Mesendoderm (in vitro differentiated cells): ENCODE results near the gene OMA1.

ENCODE experiments used
- DNase-seq: peaks from one replicate; pipeline ENCODE4 v3.0.0; 2013
- H2AK5ac ChIP-seq: 2 replicates; pipeline ENCODE4 v1.6.1; 2013; ENCODE audit warnings: low read length, inconsistent platforms
- H2BK120ac ChIP-seq: 2 replicates; pipeline ENCODE4 v1.6.1; 2013; ENCODE audit warnings: low read depth, mild to moderate bottlenecking, low read length, moderate library complexity, mixed read lengths
- H2BK15ac ChIP-seq: replicated peaks from 2 replicates; pipeline ENCODE4 v1.6.1; 2013; ENCODE audit warnings: low read depth, mild to moderate bottlenecking, moderate library complexity
- H2BK5ac ChIP-seq: 2 replicates; pipeline ENCODE4 v1.6.1; 2013; ENCODE audit warnings: low read length, inconsistent platforms
- H3K18ac ChIP-seq: 2 replicates; pipeline ENCODE4 v1.6.1; 2013; ENCODE audit warnings: mild to moderate bottlenecking, low read length, mixed read lengths
- H3K23ac ChIP-seq: one replicate; pipeline ENCODE4 v1.6.1; 2013; ENCODE audit warnings: low read length
- H3K27ac ChIP-seq: 2 replicates; pipeline ENCODE4 v1.5.1; 2013; ENCODE audit warnings: low read depth, mild to moderate bottlenecking, inconsistent platforms, low read length, moderate library complexity
- H3K27me3 ChIP-seq: 2 replicates; pipeline ENCODE4 v1.6.1; 2013; ENCODE audit warnings: low read length, control low read depth, mild to moderate bottlenecking, inconsistent platforms; ENCODE audit not compliant: insufficient read depth, poor library complexity
- H3K36me3 ChIP-seq: 2 replicates; pipeline ENCODE4 v1.6.1; 2013; ENCODE audit warnings: low read length, inconsistent platforms; ENCODE audit not compliant: control insufficient read depth, insufficient read depth
- H3K4ac ChIP-seq: one replicate; pipeline ENCODE4 v1.6.1; 2013; ENCODE audit warnings: low read depth, mild to moderate bottlenecking, low read length, moderate library complexity
- H3K4me1 ChIP-seq: 2 replicates; pipeline ENCODE4 v1.6.1; 2013; ENCODE audit warnings: low read depth, low read length, inconsistent platforms; ENCODE audit not compliant: control insufficient read depth
- H3K4me2 ChIP-seq: 2 replicates; pipeline ENCODE4 v1.6.1; 2013; ENCODE audit warnings: low read length
- H3K4me3 ChIP-seq: 2 replicates; pipeline ENCODE4 v1.5.1; 2013; ENCODE audit warnings: mild to moderate bottlenecking, low read length
- H3K56ac ChIP-seq: one replicate; pipeline ENCODE4 v1.6.1; 2013; ENCODE audit warnings: low read length
- H3K79me1 ChIP-seq: 2 replicates; pipeline ENCODE4 v1.6.1; 2013; ENCODE audit warnings: low read length, inconsistent platforms
- H3K79me2 ChIP-seq: 2 replicates; pipeline ENCODE4 v1.6.1; 2013; ENCODE audit warnings: mild to moderate bottlenecking, low read length; ENCODE audit not compliant: control insufficient read depth, insufficient read depth
- H3K9ac ChIP-seq: 2 replicates; pipeline ENCODE4 v1.6.1; 2013; ENCODE audit warnings: low read length, inconsistent platforms
- H4K5ac ChIP-seq: one replicate; pipeline ENCODE4 v1.6.1; 2013; ENCODE audit warnings: low read length
- H4K8ac ChIP-seq: one replicate; pipeline ENCODE4 v1.6.1; 2013; ENCODE audit warnings: low read depth, mild to moderate bottlenecking, control low read depth, low read length, moderate library complexity
- WGBS: extraction: QIAGEN DNeasy Blood & Tissue Kit; methylation state at CpG from one replicate; pipeline ENCODE4 v1.1.7; 2013; ENCODE audit warnings: low lambda C conversion rate, missing lambda C conversion rate; ENCODE audit not compliant: insufficient coverage; ENCODE audit errors: extremely low coverage; 5-methylcytosine and 5-hydroxymethylcytosine counted together

OMA1 gene

DNA sequence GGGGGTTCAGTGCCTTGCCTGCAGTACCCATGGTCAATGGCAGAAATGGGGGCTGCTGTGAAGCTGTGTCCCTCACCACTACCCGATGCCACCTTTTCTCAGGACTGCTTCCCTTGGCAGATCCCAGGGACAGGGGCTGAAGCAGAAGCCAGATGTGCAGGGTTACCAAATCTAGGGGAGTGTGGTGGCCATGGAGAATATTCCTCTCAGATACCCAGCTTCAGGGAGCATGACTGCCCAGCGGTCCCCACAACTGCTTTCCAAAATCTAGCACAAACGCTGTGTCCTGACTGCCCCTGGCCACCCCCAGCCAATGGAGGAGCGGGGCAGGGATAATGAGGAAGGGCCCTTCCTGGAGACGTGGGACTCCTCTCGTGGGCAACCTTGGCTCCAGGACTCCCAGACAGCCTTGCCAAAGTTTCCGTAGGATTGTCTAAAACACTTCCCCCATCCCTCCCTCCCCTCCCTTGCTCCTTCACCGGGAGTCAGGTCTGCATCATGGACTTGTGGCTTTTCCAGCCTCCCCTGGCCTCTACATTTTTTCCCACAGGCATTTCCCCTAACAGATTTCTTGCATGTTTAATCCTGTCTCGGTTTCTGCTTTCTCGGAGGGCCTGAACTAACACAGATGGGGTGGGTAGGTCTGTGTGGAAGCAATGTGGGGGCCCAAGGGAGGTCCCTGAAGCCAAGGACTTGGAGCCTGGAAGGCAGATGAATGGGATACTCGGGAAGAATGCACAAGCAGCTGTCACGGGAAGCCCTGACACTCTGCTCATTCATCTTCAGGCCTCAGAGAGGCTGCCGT is 80.5 kb downstream of the OMA1 start:
- Histone ChIP-seq H2BK15ac (no peak overlapping the region), H3K36me3 (no peaks in the 10 kb centered on the region), H3K56ac (no peak overlapping the region), H3K27me3 (no peaks in the 10 kb centered on the region), H3K4ac (no peak overlapping the region), H3K79me1 (no peaks in the 10 kb centered on the region), H3K4me1 (no peaks in the 10 kb centered on the region), H3K9ac (no peak overlapping the region), H3K4me2 (no peak overlapping the region), H3K27ac (no peak overlapping the region), H3K79me2 (no peaks in the 10 kb centered on the region), H4K8ac (no peak overlapping the region), H3K18ac (no peak overlapping the region), H2BK120ac (no peak overlapping the region), H3K23ac (no peak overlapping the region), H4K5ac (no peak overlapping the region), H2AK5ac (no peak overlapping the region), H2BK5ac (no peak overlapping the region), H3K4me3 (no peak overlapping the region)
- no CpG with 5 or more reads among the region's 13 CpGs for WGBS
- no peak for DNase-seq

DNA sequence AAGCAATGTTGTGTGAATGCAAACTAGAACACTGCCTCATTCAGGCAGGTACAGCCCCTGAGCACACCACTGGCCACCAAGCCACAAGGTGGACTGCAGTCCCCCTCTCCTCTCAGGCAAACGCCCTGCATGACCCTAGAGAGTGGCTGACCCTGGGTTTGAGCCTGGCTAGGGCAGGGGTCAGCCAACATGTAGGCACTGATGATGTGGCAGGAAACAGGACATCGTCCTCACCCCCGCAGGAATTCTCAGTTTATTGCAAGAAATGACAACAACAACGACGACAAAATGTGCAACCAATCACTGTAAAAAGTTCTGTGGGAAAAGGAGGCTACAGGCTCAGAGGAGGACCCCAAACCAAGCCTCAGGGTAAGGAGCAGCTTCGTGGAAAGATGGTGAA is 81.3 kb downstream of the OMA1 start:
- Histone ChIP-seq H3K27ac (no peak overlapping the region), H3K23ac (no peak overlapping the region), H3K18ac (no peak overlapping the region), H3K79me1 (no peaks in the 10 kb centered on the region), H3K56ac (no peak overlapping the region), H4K8ac (no peak overlapping the region), H3K27me3 (no peaks in the 10 kb centered on the region), H2BK5ac (no peak overlapping the region), H2BK120ac (no peak overlapping the region), H2AK5ac (no peak overlapping the region), H4K5ac (no peak overlapping the region), H2BK15ac (no peak overlapping the region), H3K4ac (no peak overlapping the region), H3K4me1 (no peaks in the 10 kb centered on the region), H3K4me3 (no peak overlapping the region), H3K79me2 (no peaks in the 10 kb centered on the region), H3K4me2 (no peak overlapping the region), H3K36me3 (no peaks in the 10 kb centered on the region), H3K9ac (no peak overlapping the region)
- DNase-seq: no peak
- whole genome bisulfite sequencing: no CpG with 5 or more reads among the region's 6 CpGs

DNA sequence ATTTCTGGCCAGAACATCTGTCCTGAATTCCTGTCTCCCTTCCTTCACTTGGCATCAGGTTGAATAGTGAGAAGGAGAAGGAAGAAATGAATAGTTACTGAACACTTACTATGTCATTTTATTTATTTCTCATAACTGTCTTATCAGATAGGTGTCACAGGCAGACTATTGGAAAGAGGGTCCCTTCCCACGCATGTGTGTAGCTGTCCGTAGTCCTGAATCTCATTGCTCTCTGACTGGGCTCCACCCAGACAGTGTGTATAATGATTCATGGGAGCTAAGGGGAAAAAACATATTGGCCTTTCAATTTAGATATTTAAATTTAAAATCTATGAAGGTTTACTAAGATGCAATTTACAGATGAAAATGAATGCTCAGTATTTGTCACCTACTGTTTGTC is 86.1 kb downstream of the OMA1 start:
- Histone ChIP-seq H2AK5ac (no peak overlapping the region), H3K27me3 (no peaks in the 10 kb centered on the region), H3K79me1 (no peaks in the 10 kb centered on the region), H3K56ac (no peak overlapping the region), H3K9ac (no peak overlapping the region), H4K8ac (no peak overlapping the region), H3K4me3 (no peak overlapping the region), H3K18ac (no peak overlapping the region), H3K4me1 (no peaks in the 10 kb centered on the region), H3K23ac (no peak overlapping the region), H3K36me3 (no peaks in the 10 kb centered on the region), H3K4me2 (no peak overlapping the region), H2BK15ac (no peak overlapping the region), H3K4ac (no peak overlapping the region), H2BK120ac (no peak overlapping the region), H4K5ac (no peak overlapping the region), H2BK5ac (no peak overlapping the region), H3K27ac (no peak overlapping the region), H3K79me2 (no peaks in the 10 kb centered on the region)
- no CpG with 5 or more reads among the region's 2 CpGs for WGBS
- DNase-seq: no peak

DNA sequence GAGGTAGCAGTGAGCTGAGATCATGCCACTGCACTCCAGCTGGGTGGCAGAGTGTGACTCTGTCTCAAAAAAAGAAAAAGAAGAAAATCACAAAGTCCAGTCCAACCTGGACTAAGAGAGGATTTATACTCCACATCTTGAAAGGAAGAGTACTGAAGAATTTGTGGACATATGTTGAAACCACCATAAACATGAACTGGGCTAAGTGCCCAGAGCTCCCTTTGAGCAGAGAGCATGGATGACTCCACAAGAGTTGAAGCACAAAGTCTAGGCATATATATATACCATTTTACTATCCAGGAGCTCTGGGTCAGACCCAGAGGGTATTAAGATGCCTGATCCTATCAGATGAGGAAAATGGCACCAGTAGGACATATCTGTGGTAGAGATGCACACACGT is 86.6 kb downstream of the OMA1 start:
- H3K4me3 ChIP-seq: no peak overlapping the region
- WGBS: no CpG with 5 or more reads among the region's 1 CpG
- H2BK5ac ChIP-seq: no peak overlapping the region
- no peak overlapping the region for H3K4me2 ChIP-seq
- H4K8ac ChIP-seq: no peak overlapping the region
- H2AK5ac ChIP-seq: no peak overlapping the region
- no peak overlapping the region for H3K23ac ChIP-seq
- no peak overlapping the region for H2BK15ac ChIP-seq
- no peaks in the 10 kb centered on the region for H3K79me1 ChIP-seq
- no peak overlapping the region for H3K18ac ChIP-seq
- no peaks in the 10 kb centered on the region for H3K4me1 ChIP-seq
- H3K27me3 ChIP-seq: no peaks in the 10 kb centered on the region
- no peak overlapping the region for H3K27ac ChIP-seq
- no peaks in the 10 kb centered on the region for H3K36me3 ChIP-seq
- no peak overlapping the region for H3K56ac ChIP-seq
- H2BK120ac ChIP-seq: no peak overlapping the region
- H4K5ac ChIP-seq: no peak overlapping the region
- H3K9ac ChIP-seq: no peak overlapping the region
- DNase-seq: no peak
- no peak overlapping the region for H3K4ac ChIP-seq
- no peaks in the 10 kb centered on the region for H3K79me2 ChIP-seq

DNA sequence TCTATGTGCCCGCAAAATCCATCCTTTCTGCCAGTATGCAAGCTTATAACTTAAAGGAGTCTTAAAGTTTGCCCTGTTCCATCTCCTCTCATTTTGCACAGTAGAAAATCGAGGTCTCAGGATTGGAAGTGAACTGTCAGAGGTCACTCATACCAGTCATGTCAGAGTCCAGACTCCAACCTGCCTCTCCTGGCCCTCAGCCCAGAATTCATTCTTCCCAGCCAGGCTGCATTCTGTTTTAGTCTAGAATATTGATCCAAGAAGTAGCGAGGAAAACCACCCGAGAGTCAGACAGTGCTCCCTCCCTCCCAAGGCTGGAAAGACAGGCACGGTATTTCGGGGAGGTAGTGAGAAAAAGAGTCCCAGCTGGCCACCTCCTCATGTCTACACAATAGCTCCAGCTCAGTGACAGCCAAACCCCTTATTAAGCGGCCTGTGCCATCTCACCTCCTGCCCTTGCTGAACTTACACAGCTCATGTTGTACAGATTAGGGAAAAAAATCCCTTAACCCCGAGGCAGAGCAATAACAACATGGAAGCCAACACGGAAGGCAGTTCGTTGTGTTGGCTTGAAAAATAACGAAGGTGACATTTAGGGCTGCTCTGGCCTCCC is 89.4 kb downstream of the OMA1 start:
- Histone ChIP-seq H3K27ac (no peak overlapping the region), H2BK120ac (no peak overlapping the region), H4K5ac (no peak overlapping the region), H4K8ac (no peak overlapping the region), H3K56ac (no peak overlapping the region), H3K18ac (no peak overlapping the region), H3K4me1 (no peaks in the 10 kb centered on the region), H3K4ac (no peak overlapping the region), H3K23ac (no peak overlapping the region), H2AK5ac (no peak overlapping the region), H3K79me2 (no peaks in the 10 kb centered on the region), H3K9ac (no peak overlapping the region), H3K79me1 (no peaks in the 10 kb centered on the region), H2BK15ac (no peak overlapping the region), H3K4me2 (no peak overlapping the region), H2BK5ac (no peak overlapping the region), H3K27me3 (no peaks in the 10 kb centered on the region), H3K4me3 (no peak overlapping the region), H3K36me3 (no peaks in the 10 kb centered on the region)
- WGBS: no CpG with 5 or more reads among the region's 11 CpGs
- no peak for DNase-seq
